Right lung (tissue), 5 donors: ENCODE data around the gene WWOX. TPM values are rescaled to one million over a fixed set of nuclear protein-coding genes. Genes with fewer than 3 reads are reported as not detected.
A peak's percentile ranks its signal among the peaks of the same experiment; 100 is the strongest.

Experiments
- DNase-seq, 2 donors: peaks; one replicate each; pipeline ENCODE4 v3.0.0-alpha.2; 2013
- polyA plus RNA-seq, 5 donors: library from polyadenylated mRNA; unstranded; fragments of 120-200 nt; gene quantifications; one replicate each; pipeline versions ENCODE4 v1.2.1 to v1.2.3, GENCODE V29; 2013; ENCODE audit warnings: inconsistent platforms in 1 of 5, low replicate concordance in 1 of 5; ENCODE audit not compliant: insufficient read length in 5 of 5, insufficient read depth in 1 of 5

Gene WWOX
- polyA plus RNA-seq, 5 donors, result 29.3 to 41.5 (median 32.3) TPM

DNA sequence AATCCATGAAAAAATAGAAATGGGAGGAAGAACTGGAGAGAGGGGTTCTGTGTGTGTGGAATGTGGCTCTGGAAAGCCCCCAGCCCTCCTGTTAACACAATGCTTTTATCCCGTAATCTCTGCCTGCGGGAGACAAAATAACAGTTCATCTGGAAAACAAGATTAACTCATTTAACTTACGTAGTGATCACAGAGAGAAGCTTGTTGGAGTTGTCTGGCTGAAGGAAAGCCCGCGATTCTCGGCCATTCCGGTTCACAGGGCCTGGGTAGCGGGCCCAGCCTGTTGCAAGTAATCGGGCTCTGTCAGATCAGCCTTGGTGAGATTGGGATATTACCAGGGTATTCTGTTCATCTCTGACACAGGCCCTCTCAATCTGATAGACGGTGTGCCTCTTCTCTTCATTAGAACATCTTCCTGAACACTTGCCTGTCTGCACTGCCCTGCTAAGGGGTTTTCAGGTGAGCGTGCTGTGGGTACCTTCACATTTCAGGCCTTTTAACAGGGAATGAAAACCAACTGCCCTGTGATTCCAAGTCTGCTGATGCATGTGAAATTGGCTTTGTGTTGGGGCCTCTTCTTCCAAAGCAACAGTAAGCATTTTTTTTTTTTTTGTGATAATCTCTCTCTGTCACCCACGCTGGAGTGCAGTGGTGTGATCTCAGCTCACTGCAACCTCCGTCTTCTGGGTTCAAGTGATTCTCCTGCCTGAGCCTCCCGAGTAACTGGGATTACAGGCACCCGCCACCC lies 609.9 kb downstream of the WWOX start:
- DNase-seq, result peak in 1 of 2 donors; percentile 30

DNA sequence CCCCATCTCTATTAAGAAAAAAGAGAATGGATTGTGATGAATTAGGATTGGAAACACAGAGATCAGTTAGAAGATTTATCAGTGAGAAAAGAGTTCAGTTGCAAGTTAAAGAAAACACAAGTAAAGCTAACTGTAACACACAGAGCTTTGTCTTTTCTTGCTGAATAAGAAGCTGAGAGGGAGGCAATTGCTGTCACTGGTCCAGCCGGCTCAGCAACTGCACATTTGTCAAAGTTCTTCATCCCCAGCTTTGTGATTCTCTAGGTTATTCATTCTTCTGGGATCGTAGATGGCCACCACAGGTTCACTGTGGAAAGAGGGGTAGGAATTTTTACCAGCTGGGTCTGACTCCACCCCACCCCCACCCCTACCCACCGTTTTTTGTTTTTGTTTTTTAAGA lies 615.7 kb downstream of the WWOX start:
- no peak for DNase-seq

DNA sequence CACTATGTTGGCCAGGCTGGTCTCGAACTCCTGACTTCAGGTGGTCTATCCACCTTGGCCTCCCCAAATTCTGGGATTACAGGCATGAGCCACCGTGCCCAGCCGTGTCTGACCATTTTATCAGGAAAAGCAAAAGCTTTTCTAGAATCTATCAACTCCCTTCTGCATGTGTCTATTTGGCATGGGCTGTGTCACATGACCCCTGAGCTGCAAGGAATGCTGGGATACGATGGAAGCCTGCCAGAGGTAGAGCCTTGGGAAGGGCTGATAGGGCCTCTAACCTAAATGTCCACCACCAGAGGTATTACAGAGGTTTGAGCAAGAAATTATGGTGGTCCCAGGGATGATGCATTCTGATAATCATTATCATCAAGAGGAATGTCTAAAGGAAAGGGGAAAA lies 616.2 kb downstream of the WWOX start:
- no peak for DNase-seq

DNA sequence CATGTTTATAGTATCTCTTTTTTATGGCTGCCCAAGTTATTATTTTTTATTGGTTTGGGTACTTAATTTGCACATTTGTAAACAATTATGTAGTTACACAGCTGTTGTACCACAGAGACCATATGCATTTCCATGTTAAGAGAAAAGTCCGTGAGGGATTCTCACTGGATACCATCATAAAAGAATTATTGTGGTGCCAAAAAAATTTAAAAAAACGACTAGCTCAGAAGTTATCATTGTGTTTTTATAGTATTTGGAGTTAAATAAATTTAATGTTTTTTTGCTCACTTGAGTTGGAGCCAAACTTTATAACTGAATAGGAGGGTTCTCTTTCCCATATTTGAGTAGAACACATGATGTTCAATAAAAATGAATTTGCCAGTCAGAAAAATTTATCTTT lies 618.7 kb downstream of the WWOX start:
- DNase-seq, result no peak

DNA sequence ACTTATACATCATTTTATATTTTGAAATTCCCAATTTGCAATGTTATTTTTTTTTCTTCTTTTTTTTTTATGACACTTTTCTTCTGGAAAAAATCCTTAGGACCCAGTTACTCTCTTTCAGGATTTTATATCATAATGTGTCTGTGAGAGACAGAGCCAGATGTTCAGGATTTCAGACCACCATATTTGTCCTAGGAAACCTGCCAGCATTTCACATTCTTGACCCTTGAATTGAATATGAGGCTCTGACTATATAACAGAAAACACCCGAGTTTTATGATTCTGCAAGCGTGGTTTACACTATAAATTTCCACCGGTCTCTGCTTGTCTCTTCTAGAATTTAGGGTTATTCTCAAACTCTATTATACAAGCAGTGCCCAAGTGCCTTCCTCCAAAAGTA lies 621.0 kb downstream of the WWOX start:
- peak; percentile 72 to 77 for DNase-seq

DNA sequence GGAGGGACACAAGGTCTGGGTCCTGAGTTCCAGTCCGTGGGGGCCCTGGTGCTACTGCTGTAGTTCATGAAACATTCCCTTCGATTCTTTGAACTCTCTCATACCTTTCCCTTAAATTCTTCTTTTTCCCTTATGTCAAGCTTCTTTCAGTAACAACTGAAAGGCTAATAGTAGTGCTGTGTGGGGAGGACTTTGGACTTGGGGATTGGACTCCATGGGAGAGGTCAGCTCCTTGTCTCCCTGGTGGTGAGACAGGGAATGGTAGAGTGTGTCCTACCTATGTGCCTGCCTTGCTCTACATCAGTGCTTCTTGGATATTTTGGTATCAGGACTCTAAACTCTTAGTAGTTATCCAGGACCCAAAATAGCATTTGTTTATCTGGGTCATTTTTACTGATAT lies 628.1 kb downstream of the WWOX start:
- DNase-seq, result no peak

DNA sequence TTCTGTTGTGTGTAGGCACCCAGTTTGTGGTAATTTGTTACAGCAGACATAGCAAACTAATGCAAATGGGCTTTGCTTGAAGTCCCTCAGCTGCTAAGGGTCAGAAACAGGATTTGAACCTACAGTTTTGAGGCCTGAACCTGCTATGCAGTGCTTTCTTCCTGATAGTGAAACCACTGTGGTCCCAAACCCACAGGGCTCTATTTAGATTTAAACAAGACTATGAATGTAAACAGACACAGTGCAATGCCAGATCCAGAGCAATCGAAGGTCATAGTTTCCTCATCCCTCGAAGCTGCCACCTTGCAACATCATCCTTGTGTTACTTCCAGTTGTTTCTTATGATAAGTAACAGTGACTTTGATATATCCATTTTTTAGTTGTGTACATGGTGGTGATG lies 630.2 kb downstream of the WWOX start:
- no peak for DNase-seq

DNA sequence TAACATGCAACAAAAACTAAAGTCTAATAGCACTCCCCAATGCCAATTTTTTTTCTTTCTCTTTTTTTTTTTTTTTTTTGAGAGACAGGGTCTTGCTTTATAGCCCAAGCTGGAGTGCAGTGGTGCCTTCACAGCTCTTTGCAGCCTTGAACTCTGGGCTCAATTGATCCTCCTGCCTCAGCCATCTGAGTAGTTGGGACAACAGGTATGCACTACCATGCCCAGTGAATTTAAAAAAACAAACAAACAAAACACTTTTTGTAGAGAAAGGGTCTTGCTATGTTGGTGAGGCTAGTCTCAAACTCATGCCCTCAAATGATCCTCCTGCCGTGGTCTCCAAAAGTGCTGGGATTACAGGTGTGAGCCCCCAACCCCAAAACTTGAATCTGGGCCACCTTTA lies 632.3 kb downstream of the WWOX start:
- DNase-seq, result no peak

DNA sequence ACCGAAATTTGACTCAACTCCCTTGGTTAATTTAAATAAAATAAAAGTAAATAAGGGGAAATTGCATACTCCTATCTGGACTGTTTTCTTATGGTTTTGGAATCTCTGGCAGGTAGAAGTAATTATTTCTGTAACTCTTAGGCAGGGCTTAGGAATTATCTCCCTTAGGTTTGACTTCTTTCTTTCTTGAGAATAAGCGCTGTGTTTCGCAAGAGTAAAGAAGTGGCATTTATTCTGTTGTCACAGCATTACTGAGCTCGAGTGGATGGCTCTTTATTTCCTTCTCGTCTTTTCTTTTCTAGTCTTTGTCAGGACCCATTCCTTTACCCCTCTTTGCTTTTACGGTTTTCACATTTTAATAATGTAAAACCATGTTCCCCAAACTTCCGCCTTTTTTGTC lies 633.2 kb downstream of the WWOX start:
- no peak for DNase-seq

DNA sequence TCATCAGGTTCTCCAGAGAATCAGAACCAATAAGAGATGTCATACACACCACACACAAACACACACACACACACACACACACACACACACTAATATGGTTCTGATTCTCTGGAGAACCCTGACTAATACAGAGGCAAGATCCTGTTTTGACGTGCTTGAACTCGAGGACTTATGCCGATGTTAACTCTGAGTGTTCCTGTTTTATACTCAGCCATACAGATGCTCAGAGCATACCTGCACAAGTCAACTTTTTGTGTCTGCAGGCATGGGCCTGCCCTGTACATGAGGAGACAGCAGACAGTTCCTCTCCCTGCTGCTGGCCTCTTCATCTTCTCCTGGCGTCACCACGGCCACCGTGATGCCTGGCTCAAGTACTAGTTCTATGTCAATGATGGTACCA lies 635.9 kb downstream of the WWOX start:
- DNase-seq, result no peak

DNA sequence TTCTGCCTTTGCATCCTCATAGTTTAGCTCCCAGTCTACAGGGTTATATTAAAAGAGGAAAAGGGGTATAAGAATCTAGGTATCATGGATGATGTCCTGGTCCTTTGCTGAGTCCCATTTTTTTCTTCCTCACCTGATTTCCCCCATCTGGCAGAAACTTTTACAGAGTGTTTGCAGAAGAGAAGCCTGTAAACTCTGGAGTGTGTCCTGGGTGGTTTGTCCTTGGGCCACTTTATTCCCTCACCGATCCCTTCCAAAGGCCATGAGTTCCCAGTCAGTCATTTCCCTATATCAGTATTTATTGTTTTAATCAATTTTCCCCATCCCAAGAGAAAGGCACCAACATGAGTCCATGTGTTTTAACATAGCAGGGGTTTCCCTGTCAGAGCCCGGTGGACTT lies 638.2 kb downstream of the WWOX start:
- DNase-seq, result no peak

DNA sequence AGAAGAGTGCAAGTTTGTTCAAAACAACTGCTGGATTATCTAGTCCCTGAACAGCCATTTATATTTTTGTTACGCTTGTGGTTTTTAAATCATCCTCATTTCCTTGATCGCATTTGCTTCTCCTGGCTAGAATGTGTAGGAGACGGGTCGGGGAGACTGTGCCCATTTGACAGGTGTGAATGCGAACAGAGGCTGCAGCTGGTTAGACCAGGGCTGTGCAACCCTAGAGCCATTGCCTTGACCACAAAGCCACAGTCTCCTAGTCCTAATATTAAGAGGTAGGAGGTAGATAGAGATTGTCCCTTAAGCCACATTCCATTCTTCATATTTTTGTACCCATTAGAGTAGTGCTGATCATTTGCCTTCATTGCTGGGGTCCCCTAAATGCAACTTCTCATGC lies 639.1 kb downstream of the WWOX start:
- DNase-seq, result no peak

DNA sequence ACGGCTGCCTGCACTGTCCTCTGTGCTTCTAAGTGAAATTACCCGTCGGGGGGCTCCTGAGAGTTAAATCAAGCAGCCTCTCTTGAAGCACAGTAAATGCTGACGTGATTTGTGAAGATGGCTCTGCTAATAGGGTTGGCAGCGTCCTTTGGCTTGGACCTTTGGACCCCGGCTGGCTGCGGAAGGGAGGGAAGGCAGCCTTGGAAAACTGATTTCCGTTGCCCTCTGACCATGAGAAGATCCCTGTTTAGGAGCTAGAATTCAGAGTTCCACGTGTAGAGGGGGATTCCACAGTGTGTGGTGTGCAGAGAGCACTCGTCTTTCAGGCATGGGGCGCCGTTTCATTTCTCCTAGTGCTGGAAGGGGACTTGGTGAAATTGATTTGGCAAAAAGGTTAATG lies 640.8 kb downstream of the WWOX start:
- no peak for DNase-seq

DNA sequence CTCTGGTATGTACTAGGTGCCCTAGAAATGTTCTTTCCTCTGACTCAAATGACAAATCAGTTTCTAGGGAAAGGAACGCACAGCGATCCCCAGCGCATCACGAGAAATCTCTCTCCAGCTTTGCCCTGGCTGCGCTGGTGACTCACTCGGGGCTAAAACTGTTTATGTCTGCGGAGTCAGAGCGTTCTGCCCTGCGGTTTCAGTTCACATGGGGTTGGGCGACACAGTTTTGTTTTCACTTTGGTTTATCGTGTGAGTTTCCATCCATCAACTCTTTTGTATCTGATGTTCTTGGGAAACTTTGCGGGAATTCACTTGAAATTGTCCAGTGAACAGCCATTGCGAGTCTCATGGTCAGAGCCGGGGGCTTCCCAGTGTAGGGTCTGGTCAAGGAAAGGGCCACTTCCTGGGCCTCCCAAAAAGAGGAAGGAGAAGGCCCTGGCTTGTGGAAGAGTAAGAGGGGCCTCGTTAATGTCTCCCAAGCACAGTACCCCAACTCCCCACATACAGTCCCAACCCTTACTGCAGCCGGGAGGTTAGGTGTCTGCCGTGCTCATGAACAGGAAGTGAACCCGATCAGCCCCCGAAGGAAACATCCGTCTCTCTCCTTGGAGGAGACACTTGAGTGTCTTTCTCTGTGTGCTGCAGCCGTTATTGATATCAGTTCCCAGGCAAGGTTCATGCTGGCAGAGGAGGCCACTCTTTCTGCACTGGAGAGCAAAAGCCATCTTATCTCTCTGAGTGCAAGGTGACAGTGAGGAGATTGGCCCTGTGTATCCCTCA lies 643.2 kb downstream of the WWOX start:
- no peak for DNase-seq

DNA sequence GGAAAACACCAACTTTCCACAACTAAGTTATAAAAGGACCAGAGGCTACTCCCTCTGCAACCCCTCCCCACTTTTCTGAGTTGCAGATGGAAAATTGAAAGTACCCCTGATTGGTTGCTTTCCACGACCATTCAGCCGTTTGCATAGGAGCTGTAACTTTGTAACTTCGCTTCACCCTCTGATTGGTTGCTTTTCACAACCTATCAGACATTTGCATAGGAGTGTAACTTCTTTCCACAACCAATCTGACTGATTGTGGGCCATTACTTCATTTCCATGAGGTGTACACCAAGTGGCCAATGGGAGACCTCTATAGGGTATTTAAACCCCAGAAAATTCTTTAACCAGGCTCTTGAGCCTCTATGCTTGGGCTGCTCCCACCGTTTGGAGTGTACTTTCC lies 644.1 kb downstream of the WWOX start:
- DNase-seq, result no peak

DNA sequence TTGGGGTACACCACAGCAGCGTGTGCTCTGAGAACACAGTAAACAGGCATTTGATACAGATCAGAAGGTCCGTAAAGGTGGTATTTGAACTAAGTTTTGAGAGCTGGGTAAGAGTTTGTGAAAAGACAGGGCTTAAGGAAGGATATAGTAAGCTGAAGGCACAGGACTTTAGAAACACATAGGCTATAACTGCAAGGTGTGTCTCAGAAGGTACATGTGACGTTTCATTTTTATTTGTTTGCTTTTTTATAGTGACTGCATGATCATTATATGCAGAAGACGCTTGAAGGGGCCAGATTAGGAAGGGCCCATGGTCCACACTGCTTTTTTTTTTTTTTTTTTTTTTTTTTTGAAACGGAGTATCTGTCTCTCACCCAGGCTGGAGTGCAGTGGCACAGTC lies 644.6 kb downstream of the WWOX start:
- DNase-seq, result no peak

DNA sequence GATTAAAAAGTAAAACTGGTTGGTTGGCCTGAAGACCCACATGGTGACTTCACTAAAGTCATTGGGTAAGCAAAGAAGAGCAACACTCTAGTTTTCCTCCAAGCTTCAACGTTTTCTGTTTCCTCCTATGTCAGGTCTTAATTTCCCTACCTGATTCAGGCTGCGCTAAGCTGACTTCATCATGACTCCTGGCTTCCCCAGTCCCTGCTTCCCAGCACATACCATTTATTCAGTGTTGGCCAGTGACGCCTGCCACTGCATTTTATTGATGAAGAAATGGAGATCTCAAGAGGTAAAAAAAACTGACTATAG lies 645.3 kb downstream of the WWOX start:
- DNase-seq, result no peak

DNA sequence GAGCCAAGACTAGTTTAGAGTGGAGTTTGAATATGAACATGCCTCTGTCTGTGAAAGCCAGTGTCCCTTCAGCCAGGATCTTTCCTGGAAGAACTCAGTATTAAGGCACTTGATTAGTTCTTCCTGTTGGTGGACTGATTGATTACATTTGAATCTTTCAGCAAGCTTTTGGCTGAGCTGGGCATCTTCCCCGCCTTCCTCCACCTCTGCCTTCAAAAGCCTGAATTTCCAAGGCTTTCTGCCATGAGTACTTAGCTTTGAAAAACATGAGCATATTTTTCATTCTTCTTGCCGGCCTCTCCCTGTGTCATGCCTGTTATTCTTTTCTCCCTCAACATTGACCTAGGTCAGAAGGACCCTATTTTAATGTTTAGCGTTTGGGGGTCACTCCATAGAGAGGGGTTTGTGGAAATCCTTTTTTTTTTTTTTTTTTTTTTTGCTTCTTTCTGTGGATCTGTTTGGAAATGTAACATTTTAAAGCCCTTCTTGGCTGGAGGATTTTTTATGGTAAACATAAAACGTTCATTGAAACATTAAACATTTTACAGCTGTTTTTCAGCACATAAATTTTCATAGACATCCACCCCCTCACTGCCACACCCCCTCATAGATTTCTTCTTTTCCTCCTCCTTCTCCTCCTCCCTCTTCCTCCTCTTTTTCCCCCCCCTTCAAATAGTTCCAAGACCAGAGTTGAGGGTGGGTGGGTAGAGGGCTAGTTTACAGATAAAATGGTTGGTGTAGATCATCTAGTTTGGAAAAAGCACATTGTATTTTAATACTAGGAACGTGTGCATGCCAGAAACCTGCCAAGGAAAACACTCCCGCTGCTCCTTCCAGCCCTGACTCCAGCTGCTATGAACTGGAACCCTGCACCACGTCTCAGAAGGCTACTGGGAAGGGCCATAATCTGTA lies 645.9 kb downstream of the WWOX start:
- peak; percentile 63 to 65 for DNase-seq

DNA sequence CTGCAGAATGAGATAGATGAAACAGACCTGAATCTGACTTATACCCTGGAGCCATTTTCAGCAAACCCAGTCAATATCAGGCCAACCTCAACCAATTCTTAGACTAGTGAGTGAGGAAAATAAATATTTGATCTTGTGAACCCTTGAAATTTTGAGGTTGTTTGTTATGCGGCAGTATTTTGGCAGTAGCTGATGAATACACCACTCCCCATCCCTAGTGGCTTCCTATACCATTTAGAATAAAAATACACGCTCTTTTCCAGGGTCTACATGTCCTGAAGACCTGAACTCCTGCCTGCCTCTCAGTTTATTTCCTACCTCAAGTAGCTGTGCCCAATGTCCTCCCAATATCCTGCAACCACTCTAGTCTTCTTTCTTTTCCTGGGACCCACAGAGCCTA lies 647.3 kb downstream of the WWOX start:
- no peak for DNase-seq

DNA sequence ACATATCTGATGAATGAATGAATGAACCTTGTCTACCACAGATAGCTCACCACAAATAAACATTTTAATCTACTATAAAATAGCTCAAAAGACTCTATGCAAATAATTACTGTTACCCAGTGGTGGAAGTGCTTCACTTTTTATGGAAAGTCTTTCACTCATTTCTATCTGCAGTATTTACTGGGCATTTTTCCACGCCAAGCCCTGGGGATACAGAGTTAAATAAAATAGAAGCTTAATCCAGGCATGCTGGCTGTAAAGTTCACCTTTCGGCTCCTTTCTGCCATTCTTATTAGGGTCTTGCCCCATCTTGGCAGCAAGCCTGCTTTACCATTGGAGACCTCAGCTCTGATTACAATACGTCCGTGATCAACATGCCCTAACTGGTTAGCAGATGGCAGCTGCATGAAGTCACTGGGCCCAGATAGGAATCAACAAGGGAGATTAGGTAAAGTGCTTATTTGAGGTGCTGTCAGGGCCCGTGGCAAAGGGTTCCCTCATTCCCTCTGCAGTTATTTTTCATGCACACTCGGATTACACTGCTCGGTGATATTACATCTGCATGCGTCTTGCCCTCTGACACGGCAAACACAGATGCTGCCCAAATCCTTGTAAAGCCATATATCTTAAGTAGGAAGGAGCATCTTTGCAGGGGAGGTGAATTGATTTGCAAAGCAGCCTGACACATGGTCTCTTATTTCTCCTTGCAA lies 648.9 kb downstream of the WWOX start:
- DNase-seq, result no peak

DNA sequence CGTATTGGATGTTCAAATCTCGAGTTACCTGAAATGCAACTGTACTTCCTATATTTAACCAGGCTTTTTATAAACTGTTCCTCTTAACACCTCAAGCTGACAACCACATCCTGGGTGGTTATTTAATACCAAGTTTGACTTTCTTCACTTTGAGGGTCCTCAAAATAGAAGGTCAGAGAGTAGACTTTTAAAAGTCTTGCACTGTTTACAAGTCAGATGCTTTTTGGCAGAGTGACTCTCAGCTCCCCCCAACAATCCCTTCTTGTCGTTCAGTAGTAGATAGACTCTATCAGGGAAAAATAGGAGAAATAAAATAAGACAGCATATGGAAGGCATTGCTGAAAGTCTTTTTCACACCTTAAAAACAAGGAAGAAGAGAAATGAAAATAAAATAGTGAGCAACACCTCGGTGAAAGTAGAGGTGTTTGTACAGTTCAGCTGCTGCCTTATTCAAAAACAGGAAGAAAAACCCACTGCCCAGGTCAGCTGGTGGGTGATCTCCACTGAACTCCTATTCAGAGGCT lies 650.4 kb downstream of the WWOX start:
- no peak for DNase-seq

DNA sequence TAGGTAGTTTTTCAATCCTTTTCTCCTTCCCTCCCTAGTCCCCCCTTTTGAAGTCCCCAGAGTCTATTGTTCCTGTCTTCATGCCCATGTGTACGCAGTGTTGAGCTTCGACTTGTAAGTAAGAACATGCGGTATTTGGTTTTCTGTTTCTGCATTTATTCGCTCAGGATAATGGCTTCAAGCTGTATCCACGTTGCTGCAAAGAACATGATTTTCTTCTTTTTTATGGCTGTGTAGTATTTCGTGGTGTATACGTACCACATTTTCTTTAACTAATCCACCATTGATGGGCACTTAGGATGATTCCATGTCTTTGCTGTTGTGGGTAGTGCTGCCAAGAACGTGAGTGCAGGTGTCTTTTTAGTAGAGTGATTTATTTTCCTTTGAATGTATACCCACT lies 651.2 kb downstream of the WWOX start:
- DNase-seq, result no peak
